Uterus (tissue), 4 donors: ENCODE results near the gene TEPSIN. TPM values are rescaled to one million over a fixed set of nuclear protein-coding genes. Genes with fewer than 3 reads are reported as not detected.

Experiments used
- DNase-seq, 2 donors: peaks; one replicate each; pipeline ENCODE4 v3.0.0-alpha.2; 2019 to 2020
- H3K27ac ChIP-seq, 2 donors: fragments of 200-600 bp; sonication (generic); 1 replicate in 1 of 2; 2 replicates in 1 of 2; pipeline ENCODE4 v1.5.1; 2016 to 2018
- H3K27me3 ChIP-seq, 2 donors: fragments of 200-600 bp; sonication (generic); one replicate each; pipeline ENCODE4 v1.5.1; 2018 to 2019; ENCODE audit warnings: control low read depth in 1 of 2
- H3K36me3 ChIP-seq, 2 donors: fragments of 200-600 bp; sonication (generic); one replicate each; pipeline ENCODE4 v1.5.1; 2019; ENCODE audit warnings: control low read depth in 1 of 2
- H3K4me1 ChIP-seq, 2 donors: fragments of 200-600 bp; sonication (generic); one replicate each; pipeline ENCODE4 v1.5.1; 2018 to 2019; ENCODE audit warnings: control low read depth in 1 of 2
- H3K4me3 ChIP-seq, 2 donors: fragments of 200-600 bp; sonication (generic); 1 replicate in 1 of 2; 2 replicates in 1 of 2; pipeline ENCODE4 v1.5.1; 2018 to 2019; ENCODE audit warnings: mild to moderate bottlenecking in 1 of 2
- H3K9me3 ChIP-seq, 2 donors: fragments of 200-600 bp; sonication (generic); one replicate each; pipeline ENCODE4 v1.5.1; 2019; ENCODE audit warnings: control low read depth in 1 of 2
- POLR2A ChIP-seq, 2 donors: fragments of 450-650 bp; IDR thresholded peaks; one replicate each; pipeline ENCODE4 v1.6.1; 2016; ENCODE audit warnings: antibody characterized with exemption in 2 of 2, mild to moderate bottlenecking in 1 of 2, moderate library complexity in 1 of 2
- intact Hi-C: fragments of 100-400 bp; cut with DNase I; formaldehyde crosslinking; loops from one replicate; pipeline ENCODE4 v1.15.1; 2023; ENCODE audit warnings: low total_unique reads
- total RNA-seq, 4 donors: library from RNA; depleted of rRNA in 3 of 4; stranded (reverse); fragments of >200 nt in 3 of 4; gene quantifications; one replicate each; pipeline versions ENCODE4 v1.1.0 to v1.2.4, GENCODE V29; 2014 to 2023
- TF ChIP-seq, protein P1 (sequence below), 4 experiments: fragments of 200-600 bp in 2 of 4; fragments of 450-650 bp in 2 of 4; sonication (generic) in 2 of 4; IDR thresholded peaks; one replicate each; pipeline ENCODE4 v1.5.1; 2016 to 2019; ENCODE audit warnings: antibody characterized with exemption in 4 of 4, mild to moderate bottlenecking in 2 of 4, moderate library complexity in 1 of 4
- donor health status: DM: yes; HTN: yes; CAD: no.

Gene TEPSIN
- total RNA-seq, 4 donors from 2014 or later: 6.4 to 31.2 (median 22.6) TPM; not detected in 1

DNA sequence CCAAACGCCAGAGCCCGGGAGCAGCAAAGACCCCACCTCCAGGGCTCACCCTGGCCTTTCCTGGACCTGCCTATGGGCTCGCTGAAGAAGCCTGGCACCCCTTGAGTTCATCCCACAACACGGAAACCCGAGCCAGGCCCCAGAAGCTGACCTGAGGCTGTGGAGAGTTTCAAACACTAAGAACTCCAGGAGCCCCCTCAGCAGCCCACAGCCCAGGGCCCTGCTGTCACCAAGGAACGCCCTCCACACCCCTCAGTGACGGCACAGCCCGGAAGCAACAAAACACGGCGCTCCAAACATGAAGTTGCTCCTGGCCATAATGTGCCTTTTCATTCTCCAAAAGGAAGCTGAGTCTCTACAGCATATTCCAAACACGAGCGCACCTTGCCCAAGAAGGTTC, 47.0 kb upstream of the TEPSIN start:
- Histone ChIP-seq H3K4me1 (no peaks in the 10 kb centered on the region), H3K4me3 (no peak overlapping the region), H3K9me3 (no peaks in the 10 kb centered on the region), H3K36me3 (no peaks in the 10 kb centered on the region), H3K27ac (peak overlapping the region; percentile 59 to 68), H3K27me3 (no peaks in the 10 kb centered on the region)
- intact Hi-C loops: no loop called here
- no peak for TF ChIP-seq POLR2A (IDR thresholded peaks at IDR 0.05)
- TF ChIP-seq, protein P1, sequence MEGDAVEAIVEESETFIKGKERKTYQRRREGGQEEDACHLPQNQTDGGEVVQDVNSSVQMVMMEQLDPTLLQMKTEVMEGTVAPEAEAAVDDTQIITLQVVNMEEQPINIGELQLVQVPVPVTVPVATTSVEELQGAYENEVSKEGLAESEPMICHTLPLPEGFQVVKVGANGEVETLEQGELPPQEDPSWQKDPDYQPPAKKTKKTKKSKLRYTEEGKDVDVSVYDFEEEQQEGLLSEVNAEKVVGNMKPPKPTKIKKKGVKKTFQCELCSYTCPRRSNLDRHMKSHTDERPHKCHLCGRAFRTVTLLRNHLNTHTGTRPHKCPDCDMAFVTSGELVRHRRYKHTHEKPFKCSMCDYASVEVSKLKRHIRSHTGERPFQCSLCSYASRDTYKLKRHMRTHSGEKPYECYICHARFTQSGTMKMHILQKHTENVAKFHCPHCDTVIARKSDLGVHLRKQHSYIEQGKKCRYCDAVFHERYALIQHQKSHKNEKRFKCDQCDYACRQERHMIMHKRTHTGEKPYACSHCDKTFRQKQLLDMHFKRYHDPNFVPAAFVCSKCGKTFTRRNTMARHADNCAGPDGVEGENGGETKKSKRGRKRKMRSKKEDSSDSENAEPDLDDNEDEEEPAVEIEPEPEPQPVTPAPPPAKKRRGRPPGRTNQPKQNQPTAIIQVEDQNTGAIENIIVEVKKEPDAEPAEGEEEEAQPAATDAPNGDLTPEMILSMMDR (IDR thresholded peaks at IDR 0.05): no peak
- DNase-seq: no peak

DNA sequence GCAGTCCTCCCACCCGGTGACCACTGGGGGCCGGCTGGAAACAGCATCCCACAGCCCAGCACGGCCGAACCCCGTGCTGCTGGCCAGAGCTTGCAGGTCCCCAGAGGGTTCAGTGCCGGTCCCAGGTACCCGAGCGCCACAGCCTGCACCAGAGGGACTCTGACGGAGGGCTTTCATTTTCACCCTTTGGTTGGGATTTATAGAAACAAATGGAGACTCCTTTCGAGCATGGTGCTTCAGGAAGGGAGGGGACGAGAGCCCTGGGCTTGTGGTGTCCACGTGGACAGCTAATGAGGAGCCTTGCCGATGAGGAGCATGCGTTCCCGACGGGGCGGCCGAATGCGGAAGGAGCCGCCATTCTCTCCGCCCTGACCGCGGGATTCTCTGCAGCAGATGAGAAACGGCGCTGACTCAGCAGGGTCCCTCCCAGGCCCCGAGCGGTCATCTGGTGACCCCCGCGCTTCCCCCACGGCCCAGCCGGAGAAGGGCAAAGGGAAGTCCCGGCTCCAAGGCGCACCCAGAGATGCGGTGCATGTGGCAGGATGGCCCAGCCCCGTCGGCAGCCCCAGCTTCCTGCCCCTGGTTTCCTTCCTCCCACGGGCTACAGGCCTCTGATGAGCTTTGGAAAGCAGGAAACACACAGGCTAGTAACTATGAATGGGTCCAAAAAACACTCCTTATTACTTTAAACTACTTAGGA, 46.5 kb upstream of the TEPSIN start:
- Histone ChIP-seq H3K36me3 (no peaks in the 10 kb centered on the region), H3K27me3 (no peaks in the 10 kb centered on the region), H3K4me3 (peak overlapping the region; percentile 12 to 14), H3K9me3 (no peaks in the 10 kb centered on the region), H3K27ac (peak overlapping the region; percentile 59 to 68), H3K4me1 (no peaks in the 10 kb centered on the region)
- TF ChIP-seq, protein P1 (IDR thresholded peaks at IDR 0.05): no peak
- no peak for TF ChIP-seq POLR2A (IDR thresholded peaks at IDR 0.05)
- DNase-seq: peak; percentile 54 to 59
- intact Hi-C loops: no loop called here

DNA sequence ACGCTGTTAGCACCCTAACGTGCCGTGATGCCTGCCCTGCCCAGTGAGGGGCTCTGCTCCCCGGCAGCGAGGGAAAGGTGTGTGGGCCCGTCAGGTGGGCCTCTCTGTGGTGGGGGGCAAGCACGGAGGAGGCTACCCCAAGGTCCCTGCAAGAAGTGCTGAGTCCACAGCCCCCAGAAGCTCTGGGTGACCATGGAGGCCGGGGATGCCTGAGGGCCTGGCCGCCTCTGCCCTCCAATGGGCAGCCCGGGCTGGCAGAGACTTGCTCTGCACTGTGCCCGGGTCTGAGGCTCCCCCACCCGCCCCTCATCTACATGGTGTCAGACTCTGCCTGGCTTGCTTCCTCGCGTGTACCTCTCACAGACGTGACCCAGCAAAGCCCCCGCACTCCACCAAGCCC, 44.0 kb upstream of the TEPSIN start:
- Histone ChIP-seq H3K4me3 (no peak overlapping the region), H3K4me1 (no peaks in the 10 kb centered on the region), H3K36me3 (no peaks in the 10 kb centered on the region), H3K27me3 (no peaks in the 10 kb centered on the region), H3K27ac (no peak overlapping the region), H3K9me3 (no peaks in the 10 kb centered on the region)
- TF ChIP-seq POLR2A (IDR thresholded peaks at IDR 0.05): no peak
- TF ChIP-seq, protein P1 (IDR thresholded peaks at IDR 0.05): no peak
- intact Hi-C loops: no loop called here
- no peak for DNase-seq

DNA sequence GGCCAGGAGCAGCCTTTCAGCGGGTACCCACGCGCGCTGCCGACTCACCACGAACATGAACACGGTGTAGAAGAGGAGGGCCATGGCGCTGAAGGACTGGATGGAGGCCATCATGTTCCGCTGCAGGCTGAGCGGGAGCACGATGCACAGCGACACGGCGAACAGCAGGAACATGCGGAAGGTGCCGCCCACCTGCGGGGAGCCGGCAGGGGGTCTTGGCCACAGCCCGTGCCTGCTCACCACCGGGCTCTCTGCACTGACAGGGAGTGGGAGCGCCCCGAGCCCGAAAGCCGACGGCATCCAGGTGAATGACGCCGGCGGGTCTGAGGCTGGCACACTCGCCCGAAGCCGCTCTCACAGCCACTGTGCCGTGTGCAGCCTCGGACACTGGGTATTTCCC, 43.3 kb upstream of the TEPSIN start:
- intact Hi-C loops: no loop called here
- Histone ChIP-seq H3K4me3 (no peak overlapping the region), H3K36me3 (no peaks in the 10 kb centered on the region), H3K27ac (no peak overlapping the region), H3K27me3 (no peaks in the 10 kb centered on the region), H3K9me3 (no peaks in the 10 kb centered on the region), H3K4me1 (no peaks in the 10 kb centered on the region)
- TF ChIP-seq, protein P1 (IDR thresholded peaks at IDR 0.05): no peak
- TF ChIP-seq POLR2A (IDR thresholded peaks at IDR 0.05): no peak
- DNase-seq: no peak

DNA sequence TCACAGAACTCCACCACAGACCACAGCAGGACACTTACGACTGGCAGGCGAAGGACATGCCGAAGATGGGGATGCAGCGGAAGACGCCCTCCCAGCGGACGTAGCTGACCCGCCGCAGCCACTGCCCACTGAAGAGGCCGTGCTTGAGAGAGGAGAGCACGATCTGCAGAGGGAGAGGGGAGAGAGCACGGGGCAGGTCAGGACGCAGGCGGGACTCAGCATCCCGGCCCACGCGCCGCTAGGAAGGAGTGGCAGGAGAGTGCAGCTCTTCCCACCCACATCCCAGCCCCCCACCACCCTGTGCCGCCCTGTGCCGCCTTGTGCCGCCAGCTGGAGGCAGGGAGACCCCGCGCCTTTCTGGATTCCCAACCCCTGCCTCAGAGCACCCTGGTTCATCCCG, 41.7 kb upstream of the TEPSIN start:
- no peak for TF ChIP-seq POLR2A (IDR thresholded peaks at IDR 0.05)
- TF ChIP-seq, protein P1 (IDR thresholded peaks at IDR 0.05): no peak

More for the DNA sequence above, 41.7 kb upstream of the TEPSIN start:
- no peak for DNase-seq
- intact Hi-C loops: no loop called here
- no peaks in the 10 kb centered on the region for H3K9me3 ChIP-seq
- no peaks in the 10 kb centered on the region for H3K4me1 ChIP-seq
- H3K4me3 ChIP-seq: no peak overlapping the region
- no peak overlapping the region for H3K27ac ChIP-seq
- H3K27me3 ChIP-seq: no peaks in the 10 kb centered on the region
- H3K36me3 ChIP-seq: no peaks in the 10 kb centered on the region
